GM21576 (cell line): Measurements from ENCODE around the gene MAPKBP1.
"Not testable (repeated sequence)": the region's sequence is repeated elsewhere in the genome, so short reads cannot be mapped to it uniquely, and the experiment has no call there.

Source experiments
- ATAC-seq: cut with Tn5 transposase; IDR thresholded peaks from one replicate; pipeline ENCODE4 v1.9.1; 2021; ENCODE audit warnings: mild to moderate bottlenecking, moderate library complexity; ENCODE audit not compliant: unreplicated experiment

Gene MAPKBP1, protein sequence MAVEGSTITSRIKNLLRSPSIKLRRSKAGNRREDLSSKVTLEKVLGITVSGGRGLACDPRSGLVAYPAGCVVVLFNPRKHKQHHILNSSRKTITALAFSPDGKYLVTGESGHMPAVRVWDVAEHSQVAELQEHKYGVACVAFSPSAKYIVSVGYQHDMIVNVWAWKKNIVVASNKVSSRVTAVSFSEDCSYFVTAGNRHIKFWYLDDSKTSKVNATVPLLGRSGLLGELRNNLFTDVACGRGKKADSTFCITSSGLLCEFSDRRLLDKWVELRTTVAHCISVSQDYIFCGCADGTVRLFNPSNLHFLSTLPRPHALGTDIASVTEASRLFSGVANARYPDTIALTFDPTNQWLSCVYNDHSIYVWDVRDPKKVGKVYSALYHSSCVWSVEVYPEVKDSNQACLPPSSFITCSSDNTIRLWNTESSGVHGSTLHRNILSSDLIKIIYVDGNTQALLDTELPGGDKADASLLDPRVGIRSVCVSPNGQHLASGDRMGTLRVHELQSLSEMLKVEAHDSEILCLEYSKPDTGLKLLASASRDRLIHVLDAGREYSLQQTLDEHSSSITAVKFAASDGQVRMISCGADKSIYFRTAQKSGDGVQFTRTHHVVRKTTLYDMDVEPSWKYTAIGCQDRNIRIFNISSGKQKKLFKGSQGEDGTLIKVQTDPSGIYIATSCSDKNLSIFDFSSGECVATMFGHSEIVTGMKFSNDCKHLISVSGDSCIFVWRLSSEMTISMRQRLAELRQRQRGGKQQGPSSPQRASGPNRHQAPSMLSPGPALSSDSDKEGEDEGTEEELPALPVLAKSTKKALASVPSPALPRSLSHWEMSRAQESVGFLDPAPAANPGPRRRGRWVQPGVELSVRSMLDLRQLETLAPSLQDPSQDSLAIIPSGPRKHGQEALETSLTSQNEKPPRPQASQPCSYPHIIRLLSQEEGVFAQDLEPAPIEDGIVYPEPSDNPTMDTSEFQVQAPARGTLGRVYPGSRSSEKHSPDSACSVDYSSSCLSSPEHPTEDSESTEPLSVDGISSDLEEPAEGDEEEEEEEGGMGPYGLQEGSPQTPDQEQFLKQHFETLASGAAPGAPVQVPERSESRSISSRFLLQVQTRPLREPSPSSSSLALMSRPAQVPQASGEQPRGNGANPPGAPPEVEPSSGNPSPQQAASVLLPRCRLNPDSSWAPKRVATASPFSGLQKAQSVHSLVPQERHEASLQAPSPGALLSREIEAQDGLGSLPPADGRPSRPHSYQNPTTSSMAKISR (N-terminal part only)

DNA sequence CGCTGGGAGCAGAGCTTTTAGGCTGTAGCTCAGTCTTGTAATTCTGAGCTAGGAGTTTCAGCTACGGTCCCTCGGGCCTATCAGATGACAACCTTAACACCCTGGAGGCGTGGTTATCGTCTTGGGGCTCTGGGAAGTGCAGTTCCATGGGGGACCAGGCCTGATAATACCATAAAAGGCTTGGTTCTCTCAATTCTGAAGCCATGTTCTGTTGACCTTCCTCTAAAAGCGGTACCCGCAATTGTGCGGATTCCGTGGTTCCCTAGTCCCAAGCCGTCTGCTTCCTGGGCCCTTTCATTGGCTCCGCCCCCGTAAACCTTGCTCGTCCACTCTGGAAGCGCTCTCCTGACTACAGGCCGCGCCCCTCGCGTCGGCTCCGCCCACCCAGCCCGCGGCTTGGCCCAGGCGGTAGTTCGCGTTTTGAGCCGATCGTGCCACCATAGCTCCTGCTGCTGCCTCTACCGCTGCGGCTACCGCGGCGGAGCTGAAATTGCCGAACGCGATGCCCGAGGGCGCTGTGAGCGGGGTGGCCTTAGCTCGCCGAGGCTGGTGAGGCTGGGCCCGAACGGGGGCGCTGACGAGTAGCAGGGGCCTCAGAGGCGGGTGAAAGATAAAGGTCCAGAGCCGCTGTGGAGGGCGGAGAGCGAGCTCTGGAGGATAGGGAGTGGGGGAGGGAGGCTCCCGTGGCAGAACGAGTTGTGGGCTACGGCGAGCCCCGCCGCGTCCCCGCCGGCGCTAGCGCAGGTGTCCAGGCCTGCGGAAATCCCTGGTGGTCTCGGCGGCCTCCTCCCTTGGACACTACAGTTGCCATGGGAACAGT, at the start of gene MAPKBP1:
Gene MAPKBP1, plus strand, starts transcription at position 423 of the 820 bp plus-strand sequence. CDS start 792 bp downstream, outside the sequence.
- ATAC-seq: peak; percentile 75

DNA sequence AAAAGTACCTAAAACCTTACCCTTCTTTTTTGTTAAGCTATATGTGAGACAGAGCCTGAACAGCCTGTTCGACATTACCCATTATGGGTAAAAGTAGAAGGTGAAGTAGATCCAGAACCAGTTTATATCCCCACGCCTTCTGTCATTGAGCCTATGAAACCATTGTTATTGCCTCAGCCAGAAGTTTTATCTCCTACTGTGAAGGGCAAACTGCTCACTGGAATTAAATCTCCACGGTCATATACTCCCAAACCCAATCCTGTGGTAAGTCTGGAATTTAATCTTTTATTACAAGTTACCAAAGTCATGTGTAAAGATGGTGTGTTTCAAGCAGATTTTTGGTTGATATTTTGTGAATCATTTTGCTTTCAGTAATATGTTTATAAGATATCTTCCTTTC, 47.1 kb upstream of the MAPKBP1 start:
- ATAC-seq: no peak

GRCh38 chr15:41728061-41728460, 46.2 kb upstream of the MAPKBP1 start:
- ATAC-seq: not testable (repeated sequence)

GRCh38 chr15:41730543-41730942, 43.7 kb upstream of the MAPKBP1 start:
- no peak for ATAC-seq

GRCh38 chr15:41732483-41732882, 41.8 kb upstream of the MAPKBP1 start:
- ATAC-seq: no peak

DNA sequence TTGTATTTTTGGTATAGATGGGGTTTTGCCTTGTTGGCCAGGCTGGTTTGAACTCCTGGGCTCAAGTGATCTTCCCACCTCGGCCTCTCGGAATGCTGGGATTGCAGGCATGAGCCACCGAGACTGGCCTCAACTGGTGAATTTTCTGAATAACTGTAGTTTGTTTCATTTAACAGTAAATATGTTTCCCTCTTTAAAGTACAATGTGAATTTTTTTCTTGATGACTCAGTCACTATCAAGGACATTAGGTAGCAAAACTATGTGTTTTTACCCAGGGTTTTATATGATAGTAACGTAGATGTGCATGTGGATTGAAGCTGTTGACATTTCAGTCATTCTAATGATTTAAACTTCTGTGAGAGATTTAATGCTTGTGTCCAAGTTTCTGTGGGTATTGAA, 40.2 kb upstream of the MAPKBP1 start:
- no peak for ATAC-seq

- no peak for ATAC-seq
These were observed 39.2 kb upstream of the MAPKBP1 start for GRCh38 chr15:41735046-41735445.

DNA sequence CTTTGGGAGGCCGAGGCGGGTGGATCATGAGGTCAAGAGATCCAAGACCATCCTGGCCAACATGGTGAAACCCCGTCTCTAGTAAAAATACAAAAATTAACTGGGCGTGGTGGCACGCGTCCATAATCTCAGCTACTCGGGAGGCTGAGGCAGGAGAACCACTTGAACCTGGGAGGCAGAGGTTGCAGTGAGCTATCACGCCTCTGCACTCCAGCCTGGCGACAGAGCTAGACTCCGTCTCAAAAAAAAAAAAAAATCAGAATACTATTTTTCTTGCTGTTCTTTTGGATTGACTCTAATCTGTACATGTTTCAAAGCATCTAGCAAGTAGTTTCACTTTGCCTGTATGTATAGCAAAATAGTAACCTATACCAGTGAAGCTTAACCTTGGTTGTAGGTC, 38.8 kb upstream of the MAPKBP1 start:
- ATAC-seq: not testable (repeated sequence)

- ATAC-seq: no peak
These were observed 27.5 kb upstream of the MAPKBP1 start for GRCh38 chr15:41746802-41747201.

- no peak for ATAC-seq
These were observed 18.1 kb upstream of the MAPKBP1 start for GRCh38 chr15:41756198-41756597.

- ATAC-seq: no peak
These were observed 1.5 kb upstream of the MAPKBP1 start for GRCh38 chr15:41772720-41773331.

DNA sequence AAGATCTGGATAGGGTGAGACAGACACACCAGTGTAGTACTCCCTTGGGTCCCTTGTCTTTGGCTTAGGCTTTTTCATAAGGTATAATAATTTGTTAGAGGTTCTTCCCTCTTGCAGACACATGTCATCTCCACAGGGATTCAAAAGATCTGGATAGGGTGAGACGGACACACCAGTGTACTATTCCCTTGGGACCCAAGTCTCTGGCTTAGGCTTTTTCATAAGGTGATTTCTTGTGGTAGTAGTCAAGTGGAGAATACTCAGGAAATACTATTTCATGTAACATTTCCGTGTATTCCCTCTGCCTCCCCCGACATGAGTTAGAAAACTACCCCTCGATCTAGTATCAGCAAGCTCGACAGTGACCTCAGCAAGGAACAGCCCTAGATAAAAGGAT, 954 bp upstream of the MAPKBP1 start:
- ATAC-seq: no peak

DNA sequence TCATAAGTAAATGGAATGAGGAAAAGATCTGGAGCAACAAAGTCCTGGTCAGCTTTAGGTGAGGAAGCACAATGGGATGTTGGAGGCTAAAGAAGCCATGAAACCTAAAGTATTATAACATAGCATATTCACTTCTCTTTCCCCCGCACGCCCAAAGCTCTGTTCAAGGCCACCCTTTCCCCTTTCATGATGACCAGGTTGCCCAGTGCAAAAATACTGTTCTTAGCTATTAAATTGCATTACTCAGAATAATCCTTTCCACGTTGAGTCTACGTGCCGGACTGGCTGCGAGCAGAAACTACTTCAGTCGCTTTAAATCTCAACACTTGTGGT, 589 bp upstream of the MAPKBP1 start:
- no peak for ATAC-seq

DNA sequence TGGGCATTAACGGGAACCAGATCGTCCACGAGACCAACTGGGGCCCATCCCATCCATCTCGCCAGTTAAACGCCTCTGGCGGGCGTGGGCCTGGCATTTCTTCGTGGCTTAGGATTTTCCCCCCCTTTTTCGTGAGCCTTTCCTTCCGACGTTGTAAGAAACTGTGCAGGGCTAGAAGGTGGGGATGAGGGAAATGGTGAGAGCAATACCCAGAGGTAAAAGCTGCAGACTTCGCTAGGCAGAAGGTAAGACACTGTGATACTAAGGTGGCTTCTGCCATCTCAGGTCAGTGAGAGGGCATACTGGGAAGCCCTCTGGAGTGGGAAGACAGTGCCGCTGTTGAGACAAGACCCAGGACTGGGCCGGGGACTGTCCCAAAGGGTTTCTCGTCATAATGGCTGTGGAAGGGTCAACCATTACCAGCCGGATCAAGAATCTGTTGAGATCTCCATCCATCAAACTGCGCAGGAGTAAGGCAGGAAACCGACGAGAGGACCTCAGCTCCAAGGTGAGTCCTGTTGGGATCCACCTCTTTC, 666 bp downstream of the MAPKBP1 start:
- ATAC-seq: no peak

DNA sequence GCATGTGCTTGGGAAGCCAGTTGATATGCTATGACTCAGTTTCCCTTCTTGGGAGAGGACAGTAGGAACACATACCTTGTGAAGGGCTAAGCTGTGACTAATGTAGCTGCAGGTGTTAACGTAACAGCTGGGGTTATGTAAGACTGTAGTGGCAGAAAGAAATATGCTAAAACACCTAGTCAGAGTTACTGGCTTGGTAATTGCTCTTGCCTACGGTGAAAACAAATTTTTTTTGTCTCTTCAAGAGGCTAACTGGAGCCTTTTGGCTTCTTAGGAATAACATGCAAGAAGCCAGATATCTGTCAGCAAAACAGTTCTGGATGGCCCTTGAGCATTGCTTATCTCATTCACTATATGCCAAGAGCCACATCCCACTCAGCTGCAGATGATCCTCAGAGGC, 1.4 kb downstream of the MAPKBP1 start:
- no peak for ATAC-seq

- no peak for ATAC-seq
These were observed 3.2 kb downstream of the MAPKBP1 start for GRCh38 chr15:41777421-41777973.

DNA sequence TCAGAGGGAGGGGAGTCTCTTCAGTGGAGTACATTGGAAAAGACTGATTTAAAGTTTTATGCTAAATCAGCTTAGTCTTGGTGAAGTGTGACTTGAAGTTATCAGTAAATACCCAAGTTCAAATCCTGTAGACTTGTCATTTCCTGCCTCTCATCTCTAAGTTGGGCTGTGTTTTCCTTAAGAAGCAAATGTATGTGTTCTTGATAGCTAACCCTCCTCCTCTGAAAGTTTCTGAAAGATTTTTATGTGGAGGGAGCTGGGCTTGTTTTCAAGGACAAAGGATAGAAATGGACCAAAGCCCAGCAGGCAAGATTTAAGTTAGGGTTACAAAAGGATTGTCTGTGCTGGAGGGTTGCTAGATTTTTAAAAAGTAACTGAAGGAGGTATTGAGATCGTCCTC, 4.2 kb downstream of the MAPKBP1 start:
- no peak for ATAC-seq

GRCh38 chr15:41779662-41780157, 5.4 kb downstream of the MAPKBP1 start:
- ATAC-seq: no peak

- ATAC-seq: no peak
These were observed 6.0 kb downstream of the MAPKBP1 start for GRCh38 chr15:41780266-41780665.
